ENCODE results near the gene CD247. TPM values are rescaled to one million over a fixed set of nuclear protein-coding genes. Genes with fewer than 3 reads are reported as not detected.

The CD247 gene
- total RNA-seq, 1 donor from 2014 or later: under 0.01 TPM

DNA sequence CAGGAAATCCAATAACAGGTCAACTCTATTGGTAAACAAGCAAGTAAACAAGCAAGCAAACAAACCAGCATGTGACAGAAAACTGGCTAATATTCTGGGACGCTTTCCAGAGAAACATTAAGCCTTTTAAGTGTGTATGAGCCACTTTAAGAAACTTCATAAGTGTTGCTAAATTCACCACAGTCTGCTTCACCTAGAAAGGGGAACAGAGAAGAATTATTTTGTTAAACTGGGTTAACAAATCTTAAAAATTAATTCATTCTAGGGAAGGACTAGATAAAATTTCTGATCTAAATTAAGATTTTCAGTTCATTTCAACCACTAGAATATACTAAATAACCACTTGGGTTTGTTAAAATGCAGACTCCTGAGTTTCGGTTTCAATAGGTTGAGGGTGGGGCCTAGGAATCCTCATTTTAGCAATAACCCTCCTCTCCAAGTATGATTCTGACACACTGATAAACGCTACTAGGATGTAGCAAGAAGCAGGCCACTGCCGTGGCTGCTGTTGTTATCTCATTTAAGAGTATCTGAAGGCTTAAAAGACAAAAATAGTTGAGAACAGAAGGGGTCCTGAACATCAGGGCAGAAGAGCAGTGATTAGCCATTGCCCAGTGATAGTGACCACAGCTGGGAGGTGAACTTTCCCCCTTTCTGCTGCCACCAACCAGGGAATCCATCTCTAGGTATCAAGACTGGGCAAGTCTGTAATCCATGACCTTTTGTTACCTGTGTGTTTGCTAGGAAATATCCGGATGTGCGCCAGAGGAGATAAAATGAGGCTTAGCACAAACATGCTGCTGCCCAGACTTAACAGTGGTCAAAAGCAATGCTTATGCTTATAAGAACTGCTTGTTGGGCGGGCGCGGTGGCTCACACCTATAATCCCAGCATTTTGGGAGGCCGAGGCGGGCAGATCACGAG, 24.0 kb upstream of the CD247 start:
- DNase-seq (ENCODE audit: low read depth in 2 of 2): no peak

DNA sequence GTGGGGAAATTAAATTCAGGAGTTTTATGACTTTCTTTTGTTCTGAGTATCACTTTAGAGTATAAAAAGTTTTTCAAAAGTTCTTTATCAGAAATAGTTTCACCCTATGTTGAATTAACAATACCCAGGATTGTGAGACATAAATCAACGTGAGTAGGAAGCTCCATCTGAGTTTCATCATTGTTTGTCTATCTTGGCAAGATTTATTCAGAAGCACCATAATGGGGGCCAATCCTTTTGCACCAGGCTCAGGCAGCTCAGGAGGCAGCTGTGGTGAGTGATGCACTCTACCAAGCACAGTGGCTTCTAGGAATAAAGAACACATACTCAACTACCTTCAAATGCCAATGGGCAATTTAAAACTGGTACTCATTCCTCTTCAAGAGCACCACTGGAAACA, 23.3 kb upstream of the CD247 start:
- peak in 1 of 2 donors; percentile 32 for DNase-seq (ENCODE audit: low read depth in 2 of 2)

GRCh38 chr1:167541003-167541402, 22.7 kb upstream of the CD247 start:
- no peak for DNase-seq (ENCODE audit: low read depth in 2 of 2)

DNA sequence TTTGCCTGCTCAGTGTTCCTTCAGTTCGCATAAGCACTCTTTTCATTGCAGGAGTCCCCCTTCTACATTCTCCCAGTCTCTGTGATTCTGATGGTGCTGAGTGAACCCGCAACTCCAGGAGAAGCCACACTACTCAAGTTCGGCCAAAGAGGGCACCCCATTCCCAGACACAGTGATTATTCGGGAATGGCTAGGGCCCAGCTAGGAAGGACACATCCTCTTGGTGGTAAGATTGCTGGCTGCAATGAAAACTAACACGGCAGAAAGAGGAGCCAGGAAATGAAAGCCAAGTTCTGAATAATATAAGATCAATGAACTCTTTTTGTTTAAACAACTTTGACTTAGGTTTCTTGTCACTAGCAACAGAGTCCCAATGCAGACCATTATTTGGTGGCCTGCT, 20.3 kb upstream of the CD247 start:
- DNase-seq (ENCODE audit: low read depth in 2 of 2): no peak

- peak; percentile 30 to 61 for DNase-seq (ENCODE audit: low read depth in 2 of 2)
Observed at GRCh38 chr1:167533851-167534300, 15.5 kb upstream of the CD247 start.

GRCh38 chr1:167532964-167533824, 14.9 kb upstream of the CD247 start:
- DNase-seq (ENCODE audit: low read depth in 2 of 2): no peak

DNA sequence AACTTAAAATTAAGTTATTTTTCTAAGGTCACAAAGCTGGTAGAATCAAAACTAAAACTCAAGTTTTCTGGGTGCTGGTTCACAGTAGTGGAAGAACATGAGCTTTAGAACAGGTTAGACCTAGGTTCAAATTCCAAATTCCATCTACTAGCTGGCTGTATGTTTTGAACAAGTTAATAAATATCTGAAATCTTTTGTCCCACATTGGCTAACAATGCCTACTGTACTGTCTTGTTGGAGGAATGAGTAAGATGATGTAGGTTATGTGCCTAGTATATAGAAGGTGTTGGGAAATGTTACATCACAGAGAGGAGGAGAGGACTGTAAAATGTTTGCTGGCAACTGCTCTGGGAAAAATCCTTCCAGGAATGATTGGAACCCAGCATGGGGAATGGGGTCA, 14.0 kb upstream of the CD247 start:
- no peak for DNase-seq (ENCODE audit: low read depth in 2 of 2)

DNA sequence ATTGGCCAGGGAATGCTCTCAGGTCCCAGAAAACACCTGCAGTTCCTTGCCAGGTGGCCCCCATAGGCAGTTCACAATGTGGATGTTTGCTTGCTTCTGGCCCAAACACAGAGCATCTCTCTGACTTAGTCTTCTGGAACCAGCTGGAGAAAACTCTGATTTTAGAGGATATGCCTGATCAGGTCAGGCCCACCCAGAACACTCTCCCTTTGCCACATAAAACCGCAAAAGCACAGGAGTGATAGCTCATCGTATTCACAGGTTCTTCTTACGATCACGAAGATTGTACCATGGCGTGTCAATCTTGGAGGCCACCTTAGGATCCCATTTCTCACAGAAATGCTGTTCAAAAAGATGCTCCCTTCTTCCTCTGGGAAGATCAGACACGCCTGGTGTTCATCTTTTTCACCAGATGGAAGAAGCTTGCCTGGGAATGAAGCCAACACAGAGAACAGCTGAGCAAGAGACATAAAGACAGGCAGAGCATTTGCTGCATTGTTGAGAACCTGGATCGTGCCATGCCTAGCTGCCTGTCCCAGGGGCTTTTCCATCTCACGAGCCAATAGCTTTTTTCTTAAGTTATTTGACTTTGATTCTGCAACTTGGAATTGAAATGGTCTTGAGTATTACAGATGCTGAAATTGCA, 11.6 kb upstream of the CD247 start:
- DNase-seq (ENCODE audit: low read depth in 2 of 2): no peak

- DNase-seq (ENCODE audit: low read depth in 2 of 2): no peak
Observed at GRCh38 chr1:167528057-167528728, 9.9 kb upstream of the CD247 start.

- no peak for DNase-seq (ENCODE audit: low read depth in 2 of 2)
Observed at GRCh38 chr1:167526667-167527383, 8.5 kb upstream of the CD247 start.

DNA sequence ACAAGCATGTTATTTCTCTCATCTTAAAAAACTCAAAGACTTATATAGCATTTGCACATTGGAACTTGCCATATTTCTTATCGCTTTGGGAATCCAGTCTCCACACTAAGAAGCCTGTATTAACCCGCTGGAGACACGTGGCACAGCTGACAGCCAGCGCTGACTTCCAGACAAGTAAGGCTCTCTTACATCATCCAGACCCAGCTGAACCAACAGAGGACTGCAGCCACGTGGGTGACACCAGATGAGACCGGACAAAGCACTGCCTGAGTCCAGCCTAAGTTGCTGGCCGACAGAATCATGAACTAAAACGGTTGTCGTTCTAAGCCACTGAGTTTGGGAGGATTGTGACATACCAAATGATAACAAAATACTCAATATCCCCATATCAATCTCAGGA, 6.3 kb upstream of the CD247 start:
- no peak for DNase-seq (ENCODE audit: low read depth in 2 of 2)

DNA sequence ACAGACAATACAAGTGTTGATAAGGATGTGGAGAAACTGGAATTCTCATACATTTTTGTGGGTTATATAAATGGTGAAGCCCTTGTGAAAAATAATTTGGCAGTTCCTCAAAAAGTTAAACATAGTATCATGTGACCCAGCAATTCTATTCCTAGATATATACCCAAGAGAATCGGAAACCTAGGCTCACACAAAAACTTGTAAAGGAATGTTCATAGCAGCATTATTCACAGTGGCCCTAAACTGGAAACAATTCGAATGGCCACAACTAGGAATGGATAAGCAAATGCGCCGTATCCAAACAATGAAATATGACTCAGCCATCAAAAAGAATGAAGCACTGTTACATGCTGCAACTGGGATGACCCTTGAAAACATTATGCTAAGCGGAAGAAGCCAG, 3.9 kb upstream of the CD247 start:
- no peak for DNase-seq (ENCODE audit: low read depth in 2 of 2)

- no peak for DNase-seq (ENCODE audit: low read depth in 2 of 2)
Observed at GRCh38 chr1:167520711-167521206, 2.4 kb upstream of the CD247 start.

DNA sequence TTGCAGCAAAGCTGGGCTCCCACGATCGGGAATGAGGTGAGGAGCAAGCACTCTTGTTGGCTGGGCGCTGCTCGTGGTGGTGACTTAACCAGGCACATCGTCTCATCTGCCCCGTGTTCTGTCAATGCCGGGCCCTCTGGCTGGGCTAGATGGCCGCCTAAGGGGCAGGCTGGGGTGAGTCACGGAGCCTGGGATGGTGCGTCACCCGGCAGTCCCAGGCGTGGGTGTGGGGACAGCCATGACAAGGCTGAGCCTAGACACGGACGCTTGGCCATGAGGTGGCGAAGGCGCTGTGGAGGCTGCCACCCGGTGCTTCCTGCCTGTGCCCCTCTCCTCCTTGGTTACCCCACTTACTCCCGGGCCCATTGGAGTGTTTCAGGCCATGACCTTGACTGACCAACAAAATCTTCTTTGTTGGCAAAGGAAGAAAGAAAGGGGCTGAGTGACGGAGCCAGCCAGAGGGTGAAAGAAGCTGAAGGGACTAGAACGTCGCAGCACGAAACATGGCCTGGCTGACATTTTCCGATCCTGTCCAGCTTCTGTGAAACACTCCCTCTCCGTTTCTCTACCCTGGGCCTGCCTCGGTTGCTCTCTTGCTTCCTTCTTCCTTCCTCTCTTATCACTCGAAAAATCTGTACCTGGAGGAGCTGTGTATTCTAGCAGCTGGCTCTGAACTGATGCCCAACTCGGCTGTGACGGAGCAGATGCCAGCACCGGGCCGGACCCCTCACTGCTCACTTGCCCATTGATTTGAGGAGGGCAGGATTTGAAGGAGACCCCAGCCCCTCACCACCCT, 596 bp downstream of the CD247 start:
- no peak for DNase-seq (ENCODE audit: low read depth in 2 of 2)

- no peak for DNase-seq (ENCODE audit: low read depth in 2 of 2)
Observed at GRCh38 chr1:167516404-167517388, 1.6 kb downstream of the CD247 start.

DNA sequence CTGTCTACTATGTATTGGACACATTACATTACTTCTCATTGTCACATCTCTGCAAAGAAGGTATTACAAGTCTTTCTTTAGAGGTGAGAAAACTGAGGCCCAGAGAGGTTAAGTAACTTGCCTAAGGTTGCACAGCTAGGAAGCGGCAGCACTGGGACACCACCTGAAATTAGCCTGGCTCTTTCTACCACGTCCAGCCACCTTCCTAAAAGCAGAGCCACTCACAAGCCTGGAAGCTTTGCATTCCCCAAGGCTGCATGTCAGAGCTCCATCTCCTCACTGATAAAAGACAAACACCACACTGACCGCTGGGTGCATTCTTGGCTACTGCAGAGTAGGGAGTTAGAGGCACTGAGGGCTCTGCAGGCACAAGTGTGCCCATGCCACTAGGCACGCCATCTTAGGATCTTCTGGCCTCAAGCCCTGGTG, 2.4 kb downstream of the CD247 start:
- no peak for DNase-seq (ENCODE audit: low read depth in 2 of 2)

DNA sequence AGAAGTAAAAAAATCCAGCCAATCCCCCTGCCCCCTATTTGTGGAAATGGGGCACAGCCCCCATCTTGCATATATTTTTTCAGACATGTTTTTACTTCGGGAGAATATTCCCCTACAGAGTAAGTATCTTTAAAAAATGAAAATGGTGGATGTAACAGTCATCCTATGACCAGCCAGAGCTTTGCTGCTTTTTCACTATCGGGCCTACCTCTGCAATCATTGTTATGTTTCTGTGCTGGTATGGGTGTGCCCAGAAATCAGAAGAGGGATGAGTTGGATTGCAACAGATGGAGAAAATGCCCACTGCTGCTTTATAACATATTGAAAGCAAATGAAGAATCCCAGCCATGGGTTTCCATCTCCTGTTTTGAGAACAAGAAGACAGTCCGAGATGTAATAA, 2.9 kb downstream of the CD247 start:
- DNase-seq (ENCODE audit: low read depth in 2 of 2): no peak

DNA sequence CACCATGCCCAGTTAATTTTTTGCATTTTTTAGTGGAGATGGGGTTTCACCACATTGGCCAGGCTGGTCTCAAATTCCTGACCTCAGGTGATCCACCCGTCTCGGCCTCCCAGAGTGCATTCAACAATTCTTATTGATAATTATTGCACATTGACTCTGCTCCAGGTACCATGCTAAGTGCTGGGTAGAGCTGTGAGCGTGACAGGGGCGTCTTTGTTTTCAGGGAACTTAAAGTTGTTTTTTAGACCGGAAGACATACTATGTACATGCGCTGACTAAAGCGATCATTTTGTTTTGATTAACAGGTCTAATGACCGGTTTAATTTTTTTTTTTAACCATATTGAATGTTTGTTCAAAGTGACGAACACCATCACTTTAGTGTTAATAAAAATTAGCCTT, 4.0 kb downstream of the CD247 start:
- no peak for DNase-seq (ENCODE audit: low read depth in 2 of 2)
